ENCODE measurements around the gene ERV3-1. TPM values are rescaled to one million over a fixed set of nuclear protein-coding genes. Genes with fewer than 3 reads are reported as not detected.
"Not testable (repeated sequence)": the region's sequence is repeated elsewhere in the genome, so short reads cannot be mapped to it uniquely, and the experiment has no call there.

The ERV3-1 gene
- total RNA-seq, 2 donors from 2014 or later, result 9.5 to 11.8 TPM

GRCh38 chr7:64948774-64949173 lies 57.7 kb downstream of the ERV3-1 start:
- intact Hi-C loops (cut with DNase I); DNase-seq (ENCODE audit: low spot score): not testable (repeated sequence)

GRCh38 chr7:64947252-64948000 lies 59.1 kb downstream of the ERV3-1 start:
- intact Hi-C loops (cut with DNase I), result no loop called here
- DNase-seq (ENCODE audit: low spot score), result no peak

- intact Hi-C loops (cut with DNase I), result no loop called here
- no peak for DNase-seq (ENCODE audit: low spot score)
These were observed 59.7 kb downstream of the ERV3-1 start for GRCh38 chr7:64946772-64947171.

GRCh38 chr7:64945503-64946175 lies 60.8 kb downstream of the ERV3-1 start:
- DNase-seq (ENCODE audit: low spot score), result no peak
- intact Hi-C loops (cut with DNase I), result no loop called here

- intact Hi-C loops (cut with DNase I); DNase-seq (ENCODE audit: low spot score): not testable (repeated sequence)
These were observed 61.6 kb downstream of the ERV3-1 start for GRCh38 chr7:64944667-64945502.

Other genes with a start within 250 kb of the ERV3-1 start
- gene ZNF138, start 212.3 kb downstream of the ERV3-1 start, total RNA-seq, result 1 to 10 TPM; 6.9 to 7.0 TPM
- 1 to 10 TPM; 4.5 to 8.0 TPM for gene ZNF273, start 103.4 kb downstream of the ERV3-1 start, total RNA-seq
- 10 to 100 TPM in 1 of 2 donors, 1 to 10 TPM in 1; 9.9 to 12.2 TPM for gene ZNF117, start 15.7 kb downstream of the ERV3-1 start, total RNA-seq

Measured in posterior vena cava (tissue), 2 donors.